K562 (cell line): Measurements from ENCODE around the gene CSNK1A1. TPM values are rescaled to one million over a fixed set of nuclear protein-coding genes. Genes with fewer than 3 reads are reported as not detected.

ENCODE experiments used
- ATF1 ChIP-seq, 2 experiments: fragments of 450-650 bp in 1 of 2; IDR thresholded peaks; 2 replicates each; pipeline ENCODE4 v1.6.1; 2016; ENCODE audit warnings: missing compliant biosample characterization in 1 of 2, missing genetic modification characterization in 1 of 2
- ATF7 ChIP-seq: fragments of 450-650 bp; IDR thresholded peaks from 2 replicates; pipeline ENCODE4 v1.7.1; 2014; ENCODE audit warnings: mild to moderate bottlenecking, moderate library complexity
- CREM ChIP-seq: IDR thresholded peaks from 2 replicates; pipeline ENCODE4 v1.6.1; 2014; ENCODE audit warnings: antibody characterized with exemption, low read depth
- DEAF1 ChIP-seq: fragments of 450-650 bp; formaldehyde crosslinking; IDR thresholded peaks from 2 replicates; pipeline ENCODE4 v1.4.0; 2020; ENCODE audit warnings: mild to moderate bottlenecking, moderate library complexity
- FOXJ3 ChIP-seq: sonication (generic); formaldehyde crosslinking; IDR thresholded peaks from 2 replicates; pipeline ENCODE4 v1.4.0; 2020; ENCODE audit warnings: mild to moderate bottlenecking, missing genetic modification reagents
- HDAC6 ChIP-seq: IDR thresholded peaks from 2 replicates; pipeline ENCODE4 v1.6.1; 2012; ENCODE audit warnings: low read depth, mild to moderate bottlenecking, control low read depth, inconsistent platforms, low read length, moderate library complexity
- MNT ChIP-seq, 2 experiments: fragments of 450-650 bp; conservative IDR thresholded peaks; 2 replicates each; pipeline ENCODE4 v1.6.1; 2017; ENCODE audit warnings: mild to moderate bottlenecking in 2 of 2, moderate library complexity in 2 of 2
- NCOR1 ChIP-seq: fragments of 450-650 bp; IDR thresholded peaks from 2 replicates; pipeline ENCODE4 v1.6.1; 2016; ENCODE audit warnings: mild to moderate bottlenecking, moderate library complexity
- NFATC3 ChIP-seq: fragments of 450-650 bp; IDR thresholded peaks from 2 replicates; pipeline ENCODE4 v1.6.1; 2017; ENCODE audit warnings: mild to moderate bottlenecking
- NR1H2 ChIP-seq: sonication (generic); formaldehyde crosslinking; IDR thresholded peaks from 2 replicates; pipeline ENCODE4 v1.4.0; 2020; ENCODE audit warnings: mild to moderate bottlenecking, missing genetic modification reagents
- NRF1 ChIP-seq, 2 experiments: fragments of 450-650 bp; IDR thresholded peaks in 1 of 2; conservative IDR thresholded peaks in 1 of 2; 2 replicates each; pipeline ENCODE4 v1.6.1; 2014; ENCODE audit warnings: mild to moderate bottlenecking in 2 of 2
- PKNOX1 ChIP-seq: fragments of 450-650 bp; IDR thresholded peaks from 2 replicates; pipeline ENCODE4 v1.6.1; 2016
- RAD21 ChIP-seq, 2 experiments: fragments of 250-450 bp in 1 of 2; fragments of 450-650 bp in 1 of 2; sonication (Bioruptor Pico) in 1 of 2; formaldehyde crosslinking in 1 of 2; IDR thresholded peaks in 1 of 2; conservative IDR thresholded peaks in 1 of 2; 2 replicates each; pipeline versions ENCODE4 v1.4.0 to v1.8.0; 2020 to 2022; ENCODE audit warnings: mild to moderate bottlenecking in 2 of 2, moderate library complexity in 1 of 2
- RBM15 ChIP-seq: fragments of 200-400 bp; formaldehyde crosslinking; IDR thresholded peaks from 2 replicates; pipeline ENCODE4 v1.6.1; 2018; ENCODE audit warnings: mild to moderate bottlenecking, low read length, moderate library complexity; ENCODE audit not compliant: insufficient read depth
- SRF ChIP-seq, 2 experiments: fragments of 250-450, 450-650 bp in 1 of 2; sonication (Bioruptor Pico) in 1 of 2; sonication (generic) in 1 of 2; formaldehyde crosslinking; IDR thresholded peaks; 2 replicates each; pipeline versions ENCODE4 v1.5.0 to v1.5.1; 2020 to 2022; ENCODE audit warnings: mild to moderate bottlenecking in 1 of 2, missing genetic modification reagents in 1 of 2
- USF1 ChIP-seq: sonication (generic); formaldehyde crosslinking; IDR thresholded peaks from 2 replicates; pipeline ENCODE4 v1.9.0; 2022; ENCODE audit warnings: mild to moderate bottlenecking, missing genetic modification reagents
- ZKSCAN8 ChIP-seq: fragments of 200-800 bp; sonication (Bioruptor generic); IDR thresholded peaks from 2 replicates; pipeline ENCODE4 v1.6.1; 2016; ENCODE audit warnings: missing genetic modification characterization, missing compliant biosample characterization
- ZNF436 ChIP-seq: fragments of 250-450, 450-650 bp; sonication (Bioruptor Pico); formaldehyde crosslinking; IDR thresholded peaks from 2 replicates; pipeline ENCODE4 v1.7.0; 2020; ENCODE audit warnings: mild to moderate bottlenecking
- ZNF699 ChIP-seq: fragments of 250-450 bp; sonication (Bioruptor Pico); IDR thresholded peaks from 2 replicates; pipeline ENCODE4 v1.8.0; 2021; ENCODE audit warnings: mild to moderate bottlenecking, moderate library complexity; ENCODE audit not compliant: insufficient replicate concordance
- polyA plus RNA-seq, 8 experiments: library from polyadenylated mRNA; depleted of rRNA in 4 of 8; stranded (reverse) in 5 of 8; unstranded in 3 of 8; fragments of >200 nt; fragmentation: Nextera tagmentation in 2 of 8; fragmentation: Illumina TruSeq in 1 of 8; extraction: Ambion mirVana in 2 of 8; extraction: Trizol in 1 of 8; gene quantifications; 2 replicates each; pipeline versions ENCODE4 v1.2.1 to v1.2.3, GENCODE V29; 2011 to 2014; ENCODE audit warnings: inconsistent platforms in 1 of 8, missing spikeins in 1 of 8
- total RNA-seq, 7 experiments: library from RNA; depleted of rRNA in 6 of 7; stranded (reverse); fragments of >200 nt in 6 of 7; fragmentation: Illumina TruSeq in 2 of 7; extraction: Trizol in 2 of 7; gene quantifications; 2 replicates each; pipeline versions ENCODE4 v1.2.1 to v1.2.3, GENCODE V29; 2011 to 2021; ENCODE audit warnings: low replicate concordance in 1 of 7
- TF ChIP-seq, protein P1 (sequence below): fragments of 450-650 bp; conservative IDR thresholded peaks from 2 replicates; pipeline ENCODE4 v1.6.1; 2016; ENCODE audit warnings: missing genetic modification characterization, low read depth, mild to moderate bottlenecking, missing compliant biosample characterization, moderate library complexity

Gene CSNK1A1
- total and polyA plus RNA-seq, 9 of the 15 experiments (the other 6 are each of a cell fraction or from before 2014, with no cell fraction given) = 49.1 to 196 (median 154) TPM

DNA sequence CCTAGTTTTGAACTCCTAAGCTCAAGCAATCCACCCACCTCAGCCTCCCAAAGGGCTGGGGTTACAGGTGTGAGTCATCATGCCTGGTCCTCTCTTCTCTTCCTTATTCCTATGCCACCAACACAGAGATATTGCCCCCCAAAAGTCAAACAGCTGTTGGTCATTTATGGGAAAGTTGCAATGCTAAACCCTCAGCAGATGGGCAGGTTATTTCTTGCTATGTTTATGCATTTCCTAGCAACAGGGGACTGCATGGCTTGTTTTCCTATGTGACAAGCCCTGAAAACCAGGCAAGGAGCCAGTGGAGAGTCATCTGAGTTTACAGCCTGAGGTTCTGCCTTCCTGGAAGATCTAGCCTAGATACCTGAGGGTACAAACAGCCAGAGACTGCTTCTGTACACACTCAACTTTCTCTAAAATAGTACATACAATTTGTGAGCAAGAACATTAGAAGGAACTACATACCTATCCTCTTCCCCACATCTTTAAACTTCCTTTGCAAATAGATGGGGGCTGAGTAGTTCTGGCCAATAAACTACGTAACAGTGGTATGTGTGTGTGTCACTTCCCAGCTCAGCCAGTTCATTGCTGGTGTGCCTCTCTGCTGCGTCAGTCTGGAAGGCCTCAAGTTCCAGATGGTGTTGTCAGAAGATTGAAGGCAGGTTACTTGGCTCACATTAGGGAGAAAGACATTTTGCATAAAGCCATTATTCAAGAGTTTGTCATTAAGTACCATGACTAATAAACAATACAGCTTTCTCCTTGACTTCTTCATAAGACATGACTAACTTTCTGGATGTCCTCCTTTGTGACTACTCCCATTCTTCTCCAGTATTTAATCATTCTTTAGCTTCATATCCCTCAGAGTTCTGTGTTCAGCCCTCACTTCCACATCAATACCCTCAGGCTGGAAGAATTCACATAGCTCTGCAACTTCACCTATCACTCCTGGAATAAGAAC is 65.3 kb downstream of the CSNK1A1 start (continued):
- no peak for TF ChIP-seq DEAF1 (CRISPR knock-in tag)
- TF ChIP-seq RAD21 (CRISPR knock-in tag; conservative IDR thresholded peaks at IDR 0.05 in 1 of 2, IDR thresholded peaks at IDR 0.05 in 1 of 2) = 0 out of 4 replicates have a peak, but pooled peaks of 1 of the 2 experiments have one; percentile 9
- no peak for TF ChIP-seq RBM15
- TF ChIP-seq FOXJ3 (CRISPR knock-in tag) = peak; percentile 92
- TF ChIP-seq PKNOX1 = peak; percentile 21; the same call in 1 of the 2 replicates
- TF ChIP-seq NFATC3 = no peak
- TF ChIP-seq HDAC6 = no peak
- TF ChIP-seq, protein P1, sequence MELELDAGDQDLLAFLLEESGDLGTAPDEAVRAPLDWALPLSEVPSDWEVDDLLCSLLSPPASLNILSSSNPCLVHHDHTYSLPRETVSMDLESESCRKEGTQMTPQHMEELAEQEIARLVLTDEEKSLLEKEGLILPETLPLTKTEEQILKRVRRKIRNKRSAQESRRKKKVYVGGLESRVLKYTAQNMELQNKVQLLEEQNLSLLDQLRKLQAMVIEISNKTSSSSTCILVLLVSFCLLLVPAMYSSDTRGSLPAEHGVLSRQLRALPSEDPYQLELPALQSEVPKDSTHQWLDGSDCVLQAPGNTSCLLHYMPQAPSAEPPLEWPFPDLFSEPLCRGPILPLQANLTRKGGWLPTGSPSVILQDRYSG (tag) = peak; percentile 21; the same call in 1 of the 2 replicates
- 0 out of 2 replicates have a peak, but pooled peaks have one; percentile 33 for TF ChIP-seq ATF7
- no peak for TF ChIP-seq ZKSCAN8 (CRISPR knock-in tag)
- TF ChIP-seq ATF1 (CRISPR knock-in tag; IDR thresholded peaks at IDR 0.05) = no peak
- TF ChIP-seq ATF1 (tag; IDR thresholded peaks at IDR 0.05) = peak; percentile 74
- TF ChIP-seq ZNF699 = no peak
- TF ChIP-seq NCOR1 = no peak
- no peak for TF ChIP-seq USF1 (CRISPR knock-in tag)
- TF ChIP-seq MNT (conservative IDR thresholded peaks at IDR 0.05) = peak in 1 of 2 experiments; percentile 45; a peak in 1 of 4 replicates
- TF ChIP-seq CREM = peak; percentile 54
- TF ChIP-seq SRF (CRISPR knock-in tag; IDR thresholded peaks at IDR 0.05) = 0 out of 4 replicates have a peak, but pooled peaks of 1 of the 2 experiments have one; percentile 39
- TF ChIP-seq ZNF436 (CRISPR knock-in tag) = no peak
- no peak for TF ChIP-seq NR1H2
- peak in 1 of 2 experiments; percentile 25; a peak in 2 of 4 replicates for TF ChIP-seq NRF1 (conservative IDR thresholded peaks at IDR 0.05 in 1 of 2, IDR thresholded peaks at IDR 0.05 in 1 of 2)
